Transverse colon (tissue), 4 donors: ENCODE results near the gene GCNT3. TPM values are rescaled to one million over a fixed set of nuclear protein-coding genes. Genes with fewer than 3 reads are reported as not detected.
A peak's percentile ranks its signal among the peaks of the same experiment; 100 is the strongest.

ENCODE experiments used
- DNase-seq: peaks from one replicate; pipeline ENCODE4 v3.0.0-alpha.2; 2019
- H3K27ac ChIP-seq, 4 donors: fragments of 200-600 bp; sonication (generic); 2 replicates each; pipeline ENCODE4 v1.5.1; 2016 to 2018; ENCODE audit warnings: inconsistent platforms in 4 of 4
- H3K27me3 ChIP-seq: fragments of 200-600 bp; sonication (generic); 2 replicates; pipeline ENCODE4 v1.5.1; 2017; ENCODE audit warnings: inconsistent platforms
- H3K36me3 ChIP-seq, 4 donors: fragments of 200-600 bp; sonication (generic); 2 replicates each; pipeline ENCODE4 v1.5.1; 2017 to 2019; ENCODE audit warnings: inconsistent platforms in 4 of 4
- H3K4me1 ChIP-seq, 4 donors: fragments of 200-600 bp; sonication (generic); 2 replicates each; pipeline ENCODE4 v1.5.1; 2017 to 2020; ENCODE audit warnings: inconsistent platforms in 4 of 4
- H3K4me3 ChIP-seq, 4 donors: fragments of 200-600 bp; sonication (generic); 1 replicate in 1 of 4; 2 replicates in 3 of 4; pipeline versions ENCODE4 v1.5.1 to v1.6.1; 2017 to 2019; ENCODE audit warnings: inconsistent platforms in 4 of 4
- H3K9me3 ChIP-seq, 2 donors: fragments of 200-600 bp; sonication (generic); 2 replicates each; pipeline ENCODE4 v1.5.1; 2017 to 2019; ENCODE audit warnings: inconsistent platforms in 2 of 2
- EP300 ChIP-seq: sonication (generic); formaldehyde crosslinking; IDR thresholded peaks from one replicate; pipeline ENCODE4 v1.6.1; 2017; ENCODE audit warnings: antibody characterized with exemption, low read depth
- POLR2A ChIP-seq: fragments of 450-650 bp; IDR thresholded peaks from one replicate; pipeline ENCODE4 v1.6.1; 2016; ENCODE audit warnings: antibody characterized with exemption, mild to moderate bottlenecking, moderate library complexity
- POLR2AphosphoS5 ChIP-seq, 3 donors: sonication (generic); formaldehyde crosslinking; IDR thresholded peaks; one replicate each; pipeline ENCODE4 v1.6.1; 2016; ENCODE audit warnings: antibody characterized with exemption in 3 of 3
- WGBS, 2 donors: methylation state at CpG; one replicate each; pipeline ENCODE4 v1.1.5; 2018; ENCODE audit warnings: low coverage in 1 of 2; 5-methylcytosine and 5-hydroxymethylcytosine counted together
- in situ Hi-C, 4 donors: fragments of 200-750 bp; cut with MboI; loops; one replicate each; pipeline versions ENCODE4 v1.15.0 to v1.15.1; 2017; ENCODE audit warnings: low sequenced_read_pairs in 3 of 4, low pct_ligation_motif_present in 1 of 4, low pct_unique_long_range_greater_than_20kb in 1 of 4
- intact Hi-C: fragments of 100-400 bp; cut with DNase I; formaldehyde crosslinking; loops from one replicate; pipeline ENCODE4 v1.15.1; 2023; ENCODE audit warnings: low total_unique reads
- total RNA-seq, 4 donors: library from RNA; depleted of rRNA; stranded (reverse); fragments of >200 nt; gene quantifications; one replicate each; pipeline ENCODE4 v1.1.0, GENCODE V29; 2016
- TF ChIP-seq, protein P1 (sequence below), 5 experiments: fragments of 200-600 bp in 3 of 5; fragments of 450-650 bp in 2 of 5; sonication (generic) in 3 of 5; IDR thresholded peaks; 1 replicate in 2 of 5; 2 replicates in 3 of 5; pipeline ENCODE4 v1.5.1; 2016 to 2017; ENCODE audit warnings: antibody characterized with exemption in 5 of 5, inconsistent platforms in 3 of 5, mild to moderate bottlenecking in 2 of 5, moderate library complexity in 1 of 5

GCNT3 gene
- total RNA-seq, 4 donors from 2014 or later = 117 to 289 (median 184) TPM

DNA sequence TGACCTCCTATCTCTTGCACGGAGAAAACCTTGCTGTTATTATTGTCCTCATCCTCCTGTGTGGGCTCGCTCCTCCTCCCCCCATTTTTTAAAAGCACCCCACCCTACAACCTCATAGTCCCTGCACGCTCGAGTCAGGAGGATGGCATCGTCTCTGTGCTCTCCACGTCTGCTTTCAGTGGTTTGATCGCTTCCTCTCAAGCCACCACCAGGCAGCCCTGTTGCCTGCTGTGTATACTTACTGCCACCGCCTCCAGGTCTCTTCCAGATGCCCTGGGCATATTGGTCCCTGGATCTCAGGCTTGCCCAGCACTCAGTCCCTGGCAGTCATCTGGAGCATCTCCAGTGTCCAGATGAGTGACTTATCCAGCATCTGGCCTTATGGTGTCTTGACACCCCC is 42.1 kb upstream of the GCNT3 start:
- intact Hi-C loops = no loop called here
- no peaks in the 10 kb centered on the region for H3K36me3 ChIP-seq
- H3K27me3 ChIP-seq = no peaks in the 10 kb centered on the region
- in situ Hi-C loops = no loop called here
- peak overlapping the region; percentile 76 to 84 (median 77) for H3K27ac ChIP-seq
- peaks cover 0 to 45% (median 13%) of the 10 kb centered on the region in 4 donors for H3K4me1 ChIP-seq
- peaks cover 0 to 8% of the 10 kb centered on the region in 2 donors for H3K9me3 ChIP-seq
- TF ChIP-seq EP300 (no peak), POLR2AphosphoS5 (IDR thresholded peaks at IDR 0.05) (no peak)
- H3K4me3 ChIP-seq = no peak overlapping the region
- 75 to 77% methylated on average over 5 to 8 of the region's 8 CpGs for WGBS, 2 donors
- no peak for DNase-seq

DNA sequence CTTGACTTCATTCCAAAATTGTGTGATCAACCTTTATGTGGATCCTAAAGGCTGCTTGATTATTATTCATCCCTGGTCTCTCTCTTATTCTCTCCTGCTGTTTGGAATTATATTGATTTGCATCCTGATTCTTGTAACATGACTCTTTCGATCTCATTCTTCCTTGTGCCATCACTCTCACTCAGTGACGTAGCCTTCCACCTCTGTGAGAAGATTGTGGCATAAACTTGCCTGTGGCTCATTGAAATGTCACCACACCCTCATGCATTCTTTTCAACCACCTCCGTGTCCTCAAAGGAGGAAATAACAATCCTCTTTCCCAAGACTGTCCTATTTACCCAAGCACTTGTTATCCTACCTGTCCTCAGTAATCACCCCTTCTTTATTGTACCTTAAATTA is 41.3 kb upstream of the GCNT3 start:
- H3K4me1 ChIP-seq = peaks cover 0 to 45% (median 13%) of the 10 kb centered on the region in 4 donors
- TF ChIP-seq, protein P1, sequence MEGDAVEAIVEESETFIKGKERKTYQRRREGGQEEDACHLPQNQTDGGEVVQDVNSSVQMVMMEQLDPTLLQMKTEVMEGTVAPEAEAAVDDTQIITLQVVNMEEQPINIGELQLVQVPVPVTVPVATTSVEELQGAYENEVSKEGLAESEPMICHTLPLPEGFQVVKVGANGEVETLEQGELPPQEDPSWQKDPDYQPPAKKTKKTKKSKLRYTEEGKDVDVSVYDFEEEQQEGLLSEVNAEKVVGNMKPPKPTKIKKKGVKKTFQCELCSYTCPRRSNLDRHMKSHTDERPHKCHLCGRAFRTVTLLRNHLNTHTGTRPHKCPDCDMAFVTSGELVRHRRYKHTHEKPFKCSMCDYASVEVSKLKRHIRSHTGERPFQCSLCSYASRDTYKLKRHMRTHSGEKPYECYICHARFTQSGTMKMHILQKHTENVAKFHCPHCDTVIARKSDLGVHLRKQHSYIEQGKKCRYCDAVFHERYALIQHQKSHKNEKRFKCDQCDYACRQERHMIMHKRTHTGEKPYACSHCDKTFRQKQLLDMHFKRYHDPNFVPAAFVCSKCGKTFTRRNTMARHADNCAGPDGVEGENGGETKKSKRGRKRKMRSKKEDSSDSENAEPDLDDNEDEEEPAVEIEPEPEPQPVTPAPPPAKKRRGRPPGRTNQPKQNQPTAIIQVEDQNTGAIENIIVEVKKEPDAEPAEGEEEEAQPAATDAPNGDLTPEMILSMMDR (IDR thresholded peaks at IDR 0.05) = no peak
- TF ChIP-seq POLR2AphosphoS5 (IDR thresholded peaks at IDR 0.05) (peak in 2 of 3 donors; percentile 32 to 76), EP300 (no peak), POLR2A (no peak)
- intact Hi-C loops (no loop called here), in situ Hi-C loops (no loop called here)
- no peaks in the 10 kb centered on the region for H3K36me3 ChIP-seq
- WGBS, 2 donors = 42 to 47% methylated on average over 3 of the region's 3 CpGs
- no peak overlapping the region for H3K4me3 ChIP-seq
- peak overlapping the region; percentile 76 to 84 (median 77) for H3K27ac ChIP-seq
- H3K27me3 ChIP-seq = no peaks in the 10 kb centered on the region
- peaks cover 0 to 5% of the 10 kb centered on the region in 2 donors for H3K9me3 ChIP-seq
- DNase-seq = peak; percentile 67

DNA sequence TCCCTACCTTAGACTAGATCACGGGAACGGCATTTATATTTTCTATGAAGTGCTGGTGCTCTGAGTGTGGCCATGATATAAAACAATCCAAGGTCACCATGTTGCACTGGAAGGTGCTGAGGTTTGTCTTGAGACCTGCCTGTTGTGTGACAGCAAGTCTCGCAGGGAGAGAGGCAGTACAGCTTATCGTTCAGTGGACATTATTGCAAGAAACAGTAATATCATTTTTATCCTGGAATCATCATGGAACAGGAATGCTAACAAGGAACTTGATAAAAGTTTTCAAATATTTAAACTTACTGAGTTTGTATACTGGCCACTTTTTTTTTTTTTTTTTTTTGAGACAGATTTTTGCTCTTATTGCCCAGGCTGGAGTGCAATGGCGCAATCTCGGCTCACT is 40.0 kb upstream of the GCNT3 start:
- 100% methylated on average over 2 to 6 of the region's 6 CpGs for WGBS, 2 donors
- in situ Hi-C loops (no loop called here), intact Hi-C loops (no loop called here)
- Histone ChIP-seq H3K27me3 (no peaks in the 10 kb centered on the region), H3K36me3 (no peaks in the 10 kb centered on the region), H3K4me1 (peaks cover 0 to 38% (median 13%) of the 10 kb centered on the region in 4 donors), H3K9me3 (no peaks in the 10 kb centered on the region), H3K27ac (no peak overlapping the region), H3K4me3 (no peak overlapping the region)
- TF ChIP-seq, protein P1 (IDR thresholded peaks at IDR 0.05) = no peak
- TF ChIP-seq POLR2A (no peak), POLR2AphosphoS5 (IDR thresholded peaks at IDR 0.05) (no peak), EP300 (no peak)
- no peak for DNase-seq

DNA sequence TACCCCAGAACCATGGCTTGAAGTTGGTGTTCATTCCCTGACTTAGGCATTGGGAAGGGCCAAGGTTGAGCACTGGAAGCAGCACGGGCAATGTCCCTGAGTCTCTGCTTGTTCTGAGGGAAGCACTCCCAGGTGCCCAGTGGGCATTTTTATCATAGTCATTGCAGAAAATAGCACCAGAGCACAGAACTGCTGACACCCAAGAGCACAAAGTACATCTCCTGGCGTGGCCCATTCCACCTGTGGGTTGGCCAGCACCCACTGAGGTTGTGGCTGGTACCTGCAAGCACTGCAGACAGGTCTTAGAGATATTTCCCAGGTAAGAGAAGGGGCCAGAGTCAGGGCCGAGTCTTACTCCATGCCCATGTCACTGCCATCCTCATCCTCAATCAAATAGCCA is 28.5 kb upstream of the GCNT3 start:
- intact Hi-C loops (no loop called here), in situ Hi-C loops (no loop called here)
- H3K9me3 ChIP-seq = no peaks in the 10 kb centered on the region
- 84% methylated on average over 3 of the region's 3 CpGs; no CpG with 5 or more reads in 1 of the 2 donors for WGBS, 2 donors
- H3K36me3 ChIP-seq = no peaks in the 10 kb centered on the region
- H3K27me3 ChIP-seq = no peaks in the 10 kb centered on the region
- DNase-seq = peak; percentile 27
- H3K27ac ChIP-seq = no peak overlapping the region
- peaks cover 0 to 14% (median 1%) of the 10 kb centered on the region in 4 donors for H3K4me1 ChIP-seq
- no peak overlapping the region for H3K4me3 ChIP-seq
- TF ChIP-seq POLR2AphosphoS5 (IDR thresholded peaks at IDR 0.05) (no peak), EP300 (no peak), POLR2A (no peak)
- TF ChIP-seq, protein P1 (IDR thresholded peaks at IDR 0.05) = no peak
